ENCODE measurements around the gene HSD17B12. TPM values are rescaled to one million over a fixed set of nuclear protein-coding genes. Genes with fewer than 3 reads are reported as not detected.
A peak's percentile ranks its signal among the peaks of the same experiment; 100 is the strongest.

The HSD17B12 gene
- polyA plus RNA-seq, 3 donors: 13.3 to 35.5 (median 30.4) TPM

- peak; percentile 30 to 57 (median 52) for DNase-seq
- no CpG with 5 or more reads among the region's 4 CpGs for WGBS (ENCODE audit: insufficient coverage)
- H3K27ac Mint-ChIP-seq: no peak overlapping the region
Measured at GRCh38 chr11:43852057-43852636, 171.6 kb downstream of the HSD17B12 start.

DNA sequence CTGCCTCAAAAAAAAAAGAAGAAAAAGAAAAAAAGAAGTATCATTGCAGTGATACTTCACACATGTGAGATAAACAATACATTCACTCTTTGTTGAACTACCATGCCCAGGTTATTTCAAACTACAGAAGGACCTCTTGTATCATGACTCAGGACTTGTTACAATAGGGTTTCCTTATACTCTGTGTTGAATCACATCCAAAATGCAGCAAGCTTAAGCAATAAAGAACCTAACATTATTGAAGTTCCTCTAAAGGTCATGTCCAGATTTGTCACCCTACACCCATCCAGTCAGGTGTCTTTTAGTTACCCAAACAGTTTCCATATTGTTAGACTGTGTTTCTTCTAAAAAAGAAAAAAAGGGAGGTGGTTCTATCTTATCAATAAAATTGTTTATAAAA is 173.2 kb downstream of the HSD17B12 start:
- Histone ChIP-seq H3K36me3 (replicated peaks in 1 of 2; ENCODE audit: control insufficient read depth in 1 of 2, insufficient read depth in 2 of 2, low read length in 2 of 2) (peaks cover 14 to 22% of the 10 kb centered on the region in 2 donors), H3K4me1 (ENCODE audit: control insufficient read depth in 1 of 2, insufficient read depth in 2 of 2, low read length in 2 of 2) (no peaks in the 10 kb centered on the region), H3K9me3 (replicated peaks in 1 of 2; ENCODE audit: control insufficient read depth in 1 of 2, insufficient read depth in 1 of 2, low read length in 2 of 2) (no peaks in the 10 kb centered on the region), H2AFZ (ENCODE audit: insufficient read depth, low read depth, low read length, poor library complexity, severe bottlenecking) (no peak overlapping the region), H3K9ac (ENCODE audit: insufficient read depth, low read length, poor library complexity, severe bottlenecking) (no peak overlapping the region), H3K27me3 (ENCODE audit: control insufficient read depth in 2 of 2, insufficient read depth in 2 of 2, low read length in 2 of 2) (no peaks in the 10 kb centered on the region), H3K79me2 (ENCODE audit: insufficient read depth, low read length) (no peaks in the 10 kb centered on the region), H3K4me2 (replicated peaks; ENCODE audit: extremely low read depth, low read length, poor library complexity, severe bottlenecking) (no peak overlapping the region), H3K27ac (ENCODE audit: low read depth in 1 of 2, low read length in 2 of 2) (no peak overlapping the region), H4K20me1 (ENCODE audit: insufficient read depth, low read length) (no peaks in the 10 kb centered on the region), H3K4me3 (replicated peaks in 1 of 3; ENCODE audit: low read depth in 2 of 3, low read length in 3 of 3) (no peak overlapping the region)
- H3K27me3 Mint-ChIP-seq (ENCODE audit: low read depth in 3 of 3): no peaks in the 10 kb centered on the region
- H3K9me3 Mint-ChIP-seq: no peaks in the 10 kb centered on the region
- H3K4me1 Mint-ChIP-seq: peaks cover 5% of the 10 kb centered on the region
- no peak overlapping the region for H3K4me3 Mint-ChIP-seq
- intact Hi-C loops (cut with micrococcal nuclease): loop anchor here in 1 of 2 donors (5.0 kb wide), 1 partner anchor 276 kb away; no protein-coding TSS in a partner anchor
- peak overlapping the region in 3 of 7 donors; percentile 2 to 58 (median 21) for H3K27ac Mint-ChIP-seq
- H3K36me3 Mint-ChIP-seq: peaks cover 29 to 30% of the 10 kb centered on the region in 2 donors
- TF ChIP-seq, protein P1, sequence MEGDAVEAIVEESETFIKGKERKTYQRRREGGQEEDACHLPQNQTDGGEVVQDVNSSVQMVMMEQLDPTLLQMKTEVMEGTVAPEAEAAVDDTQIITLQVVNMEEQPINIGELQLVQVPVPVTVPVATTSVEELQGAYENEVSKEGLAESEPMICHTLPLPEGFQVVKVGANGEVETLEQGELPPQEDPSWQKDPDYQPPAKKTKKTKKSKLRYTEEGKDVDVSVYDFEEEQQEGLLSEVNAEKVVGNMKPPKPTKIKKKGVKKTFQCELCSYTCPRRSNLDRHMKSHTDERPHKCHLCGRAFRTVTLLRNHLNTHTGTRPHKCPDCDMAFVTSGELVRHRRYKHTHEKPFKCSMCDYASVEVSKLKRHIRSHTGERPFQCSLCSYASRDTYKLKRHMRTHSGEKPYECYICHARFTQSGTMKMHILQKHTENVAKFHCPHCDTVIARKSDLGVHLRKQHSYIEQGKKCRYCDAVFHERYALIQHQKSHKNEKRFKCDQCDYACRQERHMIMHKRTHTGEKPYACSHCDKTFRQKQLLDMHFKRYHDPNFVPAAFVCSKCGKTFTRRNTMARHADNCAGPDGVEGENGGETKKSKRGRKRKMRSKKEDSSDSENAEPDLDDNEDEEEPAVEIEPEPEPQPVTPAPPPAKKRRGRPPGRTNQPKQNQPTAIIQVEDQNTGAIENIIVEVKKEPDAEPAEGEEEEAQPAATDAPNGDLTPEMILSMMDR (IDR thresholded peaks at IDR 0.05): no peak
- DNase-seq: no peak

More at GRCh38 chr11:43852057-43852636, 171.6 kb downstream of the HSD17B12 start:
- Mint-ChIP-seq H3K27me3 (ENCODE audit: low read depth in 3 of 3) (no peaks in the 10 kb centered on the region), H3K36me3 (peaks cover 30 to 36% of the 10 kb centered on the region in 2 donors), H3K4me1 (peaks cover 5% of the 10 kb centered on the region), H3K4me3 (no peak overlapping the region), H3K9me3 (no peaks in the 10 kb centered on the region)
- Histone ChIP-seq H3K4me2 (replicated peaks; ENCODE audit: extremely low read depth, low read length, poor library complexity, severe bottlenecking) (no peak overlapping the region), H3K4me3 (replicated peaks in 1 of 3; ENCODE audit: low read depth in 2 of 3, low read length in 3 of 3) (no peak overlapping the region), H3K79me2 (ENCODE audit: insufficient read depth, low read length) (no peaks in the 10 kb centered on the region), H3K27me3 (ENCODE audit: control insufficient read depth in 2 of 2, insufficient read depth in 2 of 2, low read length in 2 of 2) (no peaks in the 10 kb centered on the region), H3K9me3 (replicated peaks in 1 of 2; ENCODE audit: control insufficient read depth in 1 of 2, insufficient read depth in 1 of 2, low read length in 2 of 2) (no peaks in the 10 kb centered on the region), H3K9ac (ENCODE audit: insufficient read depth, low read length, poor library complexity, severe bottlenecking) (no peak overlapping the region), H3K4me1 (ENCODE audit: control insufficient read depth in 1 of 2, insufficient read depth in 2 of 2, low read length in 2 of 2) (no peaks in the 10 kb centered on the region), H3K36me3 (replicated peaks in 1 of 2; ENCODE audit: control insufficient read depth in 1 of 2, insufficient read depth in 2 of 2, low read length in 2 of 2) (peaks cover 14 to 23% of the 10 kb centered on the region in 2 donors), H3K27ac (ENCODE audit: low read depth in 1 of 2, low read length in 2 of 2) (no peak overlapping the region), H2AFZ (ENCODE audit: insufficient read depth, low read depth, low read length, poor library complexity, severe bottlenecking) (no peak overlapping the region), H4K20me1 (ENCODE audit: insufficient read depth, low read length) (no peaks in the 10 kb centered on the region)
- intact Hi-C loops (cut with micrococcal nuclease): loop anchor here in 1 of 2 donors (5.0 kb wide), 1 partner anchor 275 kb away; no protein-coding TSS in a partner anchor
- TF ChIP-seq, protein P1 (IDR thresholded peaks at IDR 0.05): peak; percentile 89
